A673 (cell line): ENCODE results near the gene TAF3.

Source experiments
- CTCF ChIP-seq: fragments of 300-800, 200-600 bp; sonication (generic); conservative IDR thresholded peaks from 2 replicates; pipeline ENCODE4 v1.5.1; 2017; ENCODE audit warnings: low read depth, mild to moderate bottlenecking, antibody characterized with exemption, low read length, moderate library complexity, mixed read lengths
- EZH2 ChIP-seq: fragments of 200-600 bp; sonication (generic); IDR thresholded peaks from 2 replicates; pipeline ENCODE4 v1.6.1; 2017; ENCODE audit warnings: borderline replicate concordance, low read depth, mild to moderate bottlenecking, mixed read lengths, antibody characterized with exemption, low read length; ENCODE audit not compliant: poor library complexity, severe bottlenecking

- no peak for TF ChIP-seq CTCF
- no peak for TF ChIP-seq EZH2
Measured at GRCh38 chr10:7984325-7984724, 166.0 kb downstream of the TAF3 start.
